MM.1S (cell line): ENCODE measurements around the gene RELN.

ENCODE experiments used
- DNase-seq: peaks from one replicate; pipeline ENCODE4 v3.0.0-alpha.2; 2015
- H2AFZ ChIP-seq: fragments of 300-600 bp; sonication (generic); 2 replicates; pipeline ENCODE4 v1.6.0; 2016; ENCODE audit warnings: antibody characterized with exemption, low read length
- H3F3A ChIP-seq: fragments of 300-600 bp; sonication (generic); 2 replicates; pipeline ENCODE4 v1.6.1; 2016; ENCODE audit warnings: mild to moderate bottlenecking, antibody characterized with exemption, low read length, moderate library complexity, mixed read lengths; ENCODE audit not compliant: insufficient read depth
- H3K27ac ChIP-seq: fragments of 300-600 bp; sonication (generic); 2 replicates; pipeline ENCODE4 v1.5.1; 2016; ENCODE audit warnings: mild to moderate bottlenecking, low read length
- H3K27me3 ChIP-seq: fragments of 300-600 bp; sonication (generic); replicated peaks from 2 replicates; pipeline ENCODE4 v1.6.0; 2016; ENCODE audit warnings: low read length; ENCODE audit not compliant: insufficient read depth
- H3K36me3 ChIP-seq: fragments of 300-600 bp; sonication (generic); replicated peaks from 2 replicates; pipeline ENCODE4 v1.6.1; 2016; ENCODE audit warnings: mild to moderate bottlenecking, low read length, mixed read lengths; ENCODE audit not compliant: insufficient read depth
- H3K4me1 ChIP-seq: fragments of 300-600 bp; sonication (generic); 2 replicates; pipeline ENCODE4 v1.6.1; 2016; ENCODE audit warnings: low read length, mixed read lengths
- H3K4me2 ChIP-seq: fragments of 300-600 bp; sonication (generic); 2 replicates; pipeline ENCODE4 v1.6.0; 2016; ENCODE audit warnings: low read depth, low read length
- H3K4me3 ChIP-seq: fragments of 300-600 bp; sonication (generic); 2 replicates; pipeline ENCODE4 v1.5.1; 2016; ENCODE audit warnings: low read length, mixed read lengths
- H3K79me2 ChIP-seq: fragments of 300-600 bp; sonication (generic); 2 replicates; pipeline ENCODE4 v1.6.1; 2016; ENCODE audit warnings: mixed run types, low read length, mixed read lengths
- H3K9ac ChIP-seq: fragments of 300-600 bp; sonication (generic); 2 replicates; pipeline ENCODE4 v1.6.1; 2016; ENCODE audit warnings: low read length, mixed read lengths
- H3K9me2 ChIP-seq: fragments of 300-600 bp; sonication (generic); replicated peaks from 2 replicates; pipeline ENCODE4 v1.6.1; 2016; ENCODE audit warnings: mild to moderate bottlenecking, low read length, mixed read lengths; ENCODE audit not compliant: insufficient read depth
- H3K9me3 ChIP-seq: fragments of 300-600 bp; sonication (generic); replicated peaks from 2 replicates; pipeline ENCODE4 v1.6.1; 2016; ENCODE audit warnings: mild to moderate bottlenecking, low read length, mixed read lengths; ENCODE audit not compliant: insufficient read depth
- H4K20me1 ChIP-seq: fragments of 300-600 bp; sonication (generic); 2 replicates; pipeline ENCODE4 v1.6.1; 2016; ENCODE audit warnings: mild to moderate bottlenecking, low read length, moderate library complexity, mixed read lengths; ENCODE audit not compliant: insufficient read depth
- CTCF ChIP-seq: fragments of 300-600 bp; sonication (generic); IDR thresholded peaks from 2 replicates; pipeline ENCODE4 v1.5.1; 2016; ENCODE audit warnings: antibody characterized with exemption, low read length, mixed read lengths
- EZH2 ChIP-seq: fragments of 300-600 bp; sonication (generic); optimal IDR thresholded peaks from 2 replicates; pipeline ENCODE3; 2017; ENCODE audit warnings: low read depth, mild to moderate bottlenecking, antibody characterized with exemption, low read length, mixed read lengths
- EZH2phosphoT487 ChIP-seq: fragments of 300-600 bp; sonication (generic); IDR thresholded peaks from 2 replicates; pipeline ENCODE4 v1.6.1; 2018; ENCODE audit warnings: antibody characterized with exemption, low read length

The RELN gene

GRCh38 chr7:103690242-103690974 is 299.1 kb downstream of the RELN start:
- DNase-seq, result no peak
- H3K4me2 ChIP-seq, result no peak overlapping the region
- H3K36me3 ChIP-seq, result no peaks in the 10 kb centered on the region
- H4K20me1 ChIP-seq, result no peaks in the 10 kb centered on the region
- H3K9ac ChIP-seq, result no peak overlapping the region
- H3K4me3 ChIP-seq, result no peak overlapping the region
- H3K79me2 ChIP-seq, result no peaks in the 10 kb centered on the region
- no peaks in the 10 kb centered on the region for H3K9me2 ChIP-seq
- H3K4me1 ChIP-seq, result no peaks in the 10 kb centered on the region
- H3K27me3 ChIP-seq, result no peaks in the 10 kb centered on the region
- H3K9me3 ChIP-seq, result no peaks in the 10 kb centered on the region
- no peak for TF ChIP-seq EZH2phosphoT487
- TF ChIP-seq CTCF, result no peak
- TF ChIP-seq EZH2, result no peak
- no peak overlapping the region for H2AFZ ChIP-seq
- no peaks in the 10 kb centered on the region for H3F3A ChIP-seq
- H3K27ac ChIP-seq, result no peak overlapping the region

- Histone ChIP-seq H3K4me3 (no peak overlapping the region), H3K79me2 (no peaks in the 10 kb centered on the region), H3K9me3 (no peaks in the 10 kb centered on the region), H3F3A (no peaks in the 10 kb centered on the region), H3K27ac (no peak overlapping the region), H3K9ac (no peak overlapping the region), H4K20me1 (no peaks in the 10 kb centered on the region), H2AFZ (no peak overlapping the region), H3K4me2 (no peak overlapping the region), H3K27me3 (no peaks in the 10 kb centered on the region), H3K9me2 (no peaks in the 10 kb centered on the region), H3K4me1 (no peaks in the 10 kb centered on the region), H3K36me3 (no peaks in the 10 kb centered on the region)
- no peak for DNase-seq
- TF ChIP-seq EZH2phosphoT487 (no peak), EZH2 (no peak), CTCF (no peak)
These were observed 300.2 kb downstream of the RELN start for GRCh38 chr7:103689255-103689654.

- H3K4me1 ChIP-seq, result no peaks in the 10 kb centered on the region
- no peaks in the 10 kb centered on the region for H3K36me3 ChIP-seq
- H4K20me1 ChIP-seq, result no peaks in the 10 kb centered on the region
- H2AFZ ChIP-seq, result no peak overlapping the region
- H3K9me2 ChIP-seq, result no peaks in the 10 kb centered on the region
- H3K4me2 ChIP-seq, result no peak overlapping the region
- H3K27ac ChIP-seq, result no peak overlapping the region
- H3K9ac ChIP-seq, result no peak overlapping the region
- no peak overlapping the region for H3K4me3 ChIP-seq
- DNase-seq, result no peak
- H3K27me3 ChIP-seq, result no peaks in the 10 kb centered on the region
- H3K79me2 ChIP-seq, result no peaks in the 10 kb centered on the region
- TF ChIP-seq CTCF, result no peak
- no peaks in the 10 kb centered on the region for H3F3A ChIP-seq
- H3K9me3 ChIP-seq, result no peaks in the 10 kb centered on the region
These were observed 301.5 kb downstream of the RELN start for GRCh38 chr7:103687951-103688350.
